OCI-M2 (cell line): Measurements from ENCODE around the gene FBXL3.
"Not testable (repeated sequence)": the region's sequence is repeated elsewhere in the genome, so short reads cannot be mapped to it uniquely, and the experiment has no call there.

Source experiments
- DNase-seq: peaks from one replicate; lab custom pipeline; 2025; ENCODE audit not compliant: unreplicated experiment; lab: John Stamatoyannopoulos, UW

Gene FBXL3

DNA sequence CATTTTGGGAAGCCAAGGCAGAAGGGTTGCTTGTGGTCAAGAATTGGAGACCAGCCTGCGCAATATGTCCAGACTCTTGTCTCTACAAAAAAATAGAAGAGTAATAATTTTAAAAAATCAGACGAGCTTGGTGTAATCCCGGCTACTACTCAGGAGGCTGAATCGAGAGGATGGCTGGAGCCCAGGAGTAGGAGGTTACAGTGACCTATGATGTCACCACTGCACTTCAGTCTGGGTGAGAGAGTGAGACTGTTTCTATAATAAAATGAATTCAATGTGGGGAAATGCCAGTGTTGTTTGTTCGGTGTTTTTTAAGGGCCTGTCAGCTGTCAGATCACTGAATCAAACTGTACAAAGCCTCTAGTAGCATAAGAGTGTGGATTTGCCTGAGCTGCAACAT, 1.2 kb upstream of the FBXL3 start:
- DNase-seq = no peak

GRCh38 chr13:77026255-77026860, 601 bp downstream of the FBXL3 start:
- peak; percentile 16 for DNase-seq

- DNase-seq = no peak
These were observed 4.6 kb downstream of the FBXL3 start for GRCh38 chr13:77022341-77022740.

GRCh38 chr13:77019756-77020155, 7.2 kb downstream of the FBXL3 start:
- no peak for DNase-seq

GRCh38 chr13:77016888-77017623, 9.9 kb downstream of the FBXL3 start:
- no peak for DNase-seq

DNA sequence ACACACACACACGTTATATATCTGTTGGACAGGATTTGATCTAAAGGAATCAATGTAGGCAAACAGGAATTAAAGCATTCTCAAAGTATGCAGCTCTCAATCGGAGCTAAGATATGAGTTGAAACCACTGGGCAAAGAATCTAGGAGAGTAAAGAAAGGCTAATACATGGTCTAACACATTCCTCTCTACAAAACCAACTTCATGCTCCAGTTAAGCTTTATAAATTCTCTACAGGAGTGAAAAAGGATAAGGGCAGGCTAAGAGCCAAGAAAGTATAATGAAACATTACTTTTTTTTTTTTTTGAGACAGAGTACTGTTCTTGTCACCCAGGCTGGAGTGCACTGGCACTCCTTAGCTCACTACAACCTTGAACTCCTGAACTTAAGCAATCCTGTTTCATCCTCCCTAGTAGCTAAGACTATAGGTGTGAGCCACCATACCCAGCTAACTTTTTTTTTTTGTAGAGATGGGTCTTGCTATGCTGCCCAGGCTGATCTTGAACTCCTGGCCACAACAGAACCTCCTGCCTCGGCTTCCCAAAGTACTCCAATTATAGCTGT, 10.6 kb downstream of the FBXL3 start:
- no peak for DNase-seq

GRCh38 chr13:77014906-77015685, 11.9 kb downstream of the FBXL3 start:
- no peak for DNase-seq

GRCh38 chr13:77013853-77014542, 13.0 kb downstream of the FBXL3 start:
- no peak for DNase-seq

DNA sequence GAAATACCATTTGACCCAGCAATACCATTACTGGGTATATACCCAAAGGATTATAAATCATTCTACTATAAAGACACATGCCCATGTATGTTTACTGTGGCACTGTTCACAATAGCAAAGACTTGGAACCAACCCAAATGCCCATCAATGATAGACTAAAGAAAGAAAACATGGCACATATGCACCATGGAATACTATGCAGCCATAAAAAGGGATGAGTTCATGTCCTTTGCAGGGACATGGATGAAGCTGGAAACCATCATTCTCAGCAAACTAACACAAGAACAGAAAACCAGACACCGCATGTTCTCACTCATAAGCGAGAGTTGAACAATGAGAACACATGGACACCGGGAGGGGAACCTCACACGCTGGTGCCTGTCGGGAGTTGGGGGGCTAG, 17.2 kb downstream of the FBXL3 start:
- DNase-seq = not testable (repeated sequence)

DNA sequence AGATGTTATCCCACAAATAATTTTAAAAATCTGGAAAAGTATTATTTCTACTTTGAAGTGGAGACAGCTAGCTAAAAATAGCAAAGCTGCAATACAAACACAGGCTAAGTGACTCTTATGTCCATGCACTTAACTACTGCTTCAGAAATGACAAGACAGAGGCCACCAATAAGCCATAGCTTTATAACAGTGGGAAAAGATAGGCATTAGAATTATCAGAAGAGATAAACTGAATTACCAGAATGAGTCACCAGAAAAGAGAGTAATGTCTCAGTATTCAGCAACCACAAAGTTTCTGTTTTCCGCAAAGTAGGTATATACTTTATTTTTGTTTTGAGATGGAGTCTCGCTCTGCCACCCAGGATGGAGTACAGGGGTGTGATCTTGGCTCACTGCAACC, 17.9 kb downstream of the FBXL3 start:
- DNase-seq = no peak

DNA sequence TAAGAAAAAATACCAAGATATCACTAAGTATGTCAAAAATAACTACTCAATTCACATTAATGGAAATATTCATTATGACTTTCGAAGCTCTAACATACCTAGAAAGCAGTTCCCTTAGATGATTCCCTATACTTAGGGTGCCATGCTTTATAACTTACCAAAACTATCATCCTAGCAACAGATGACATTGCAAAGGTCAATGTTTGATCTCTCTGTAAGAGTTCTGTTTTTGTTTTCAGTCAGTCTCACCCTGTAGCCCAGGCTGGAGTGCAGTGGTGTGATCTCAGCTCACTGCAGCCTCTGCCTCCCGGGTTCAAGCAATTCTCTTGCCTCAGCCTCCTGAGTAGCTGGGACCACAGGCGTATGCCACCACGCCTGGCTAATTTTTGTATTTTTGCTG, 18.6 kb downstream of the FBXL3 start:
- DNase-seq = not testable (repeated sequence)

DNA sequence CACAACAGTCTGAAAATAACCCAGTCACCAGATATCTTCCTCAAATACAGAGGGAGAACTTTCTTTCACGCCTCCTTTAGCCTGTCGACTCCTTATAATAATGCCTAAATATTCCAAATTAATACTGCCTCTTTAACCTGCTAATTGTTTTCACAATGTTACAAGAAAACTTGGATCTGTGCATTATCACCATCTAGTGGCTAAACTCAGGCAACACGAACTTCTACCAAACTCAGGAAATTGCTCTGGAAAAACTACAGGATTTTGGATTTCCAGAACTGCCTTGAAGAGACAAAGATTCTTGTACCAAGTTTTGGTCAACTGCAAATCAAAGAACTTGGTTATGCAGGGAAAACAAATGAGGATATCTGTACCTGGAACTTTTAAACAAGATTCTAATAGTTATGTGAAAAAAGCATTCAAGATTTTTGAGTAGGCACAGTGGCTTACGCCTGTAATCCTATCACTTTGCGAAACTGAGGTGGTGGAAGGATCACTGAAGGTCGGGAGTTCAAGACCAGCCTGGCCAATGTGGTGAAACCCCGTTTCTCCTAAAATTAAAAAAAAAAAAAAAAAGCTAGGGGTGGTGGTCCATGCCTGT, 24.3 kb downstream of the FBXL3 start:
- no peak for DNase-seq

GRCh38 chr13:77001963-77002587, 24.9 kb downstream of the FBXL3 start:
- DNase-seq = no peak

GRCh38 chr13:77001540-77001939, 25.4 kb downstream of the FBXL3 start:
- DNase-seq = no peak

- no peak for DNase-seq
These were observed 26.5 kb downstream of the FBXL3 start for GRCh38 chr13:77000475-77000874.

GRCh38 chr13:76994281-76994680, 32.7 kb downstream of the FBXL3 start:
- DNase-seq = no peak

DNA sequence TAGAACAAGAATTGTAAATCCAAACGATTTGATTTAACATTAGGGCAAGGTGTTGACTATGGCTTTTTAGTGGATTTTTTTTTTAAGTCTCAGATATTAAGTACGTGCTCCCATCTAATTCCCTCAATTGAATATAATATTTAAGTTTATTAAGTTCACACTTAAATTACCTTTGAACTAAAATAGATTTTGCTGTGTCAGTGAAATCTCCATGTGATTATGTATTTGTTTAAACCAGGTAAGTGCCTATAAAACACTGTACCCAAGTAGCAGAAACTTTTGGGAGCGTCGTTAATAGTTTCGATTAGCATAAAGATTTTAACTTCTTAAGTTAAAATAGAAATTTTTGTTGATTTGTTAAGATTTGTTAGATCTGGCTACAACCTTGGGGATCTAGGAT, 33.5 kb downstream of the FBXL3 start:
- DNase-seq = no peak

- DNase-seq = no peak
These were observed 33.9 kb downstream of the FBXL3 start for GRCh38 chr13:76993021-76993420.

DNA sequence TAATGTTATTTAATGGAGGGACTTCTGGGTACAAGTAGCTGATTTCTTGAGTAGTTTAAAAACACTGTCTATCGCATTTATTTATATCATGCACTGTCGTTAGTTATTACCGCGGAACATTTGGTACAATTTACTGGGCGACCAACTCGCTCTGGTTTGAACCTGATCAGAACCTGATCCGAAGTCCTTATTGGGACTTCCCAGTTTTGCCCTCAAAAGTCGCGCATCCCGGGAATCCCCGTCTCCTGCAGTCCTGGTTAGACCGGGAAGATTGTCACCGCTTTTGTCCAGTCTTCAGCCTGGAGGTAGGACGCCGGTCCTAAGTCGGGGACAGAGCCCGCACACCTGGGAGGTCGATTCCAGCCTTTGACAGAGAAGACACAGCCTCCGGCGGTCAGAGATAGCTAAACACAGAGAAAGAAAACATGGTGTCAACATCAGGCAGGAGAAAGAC, 34.4 kb downstream of the FBXL3 start:
- no peak for DNase-seq
